H1 (cell line): ENCODE measurements around the gene NCEH1. TPM values are rescaled to one million over a fixed set of nuclear protein-coding genes. Genes with fewer than 3 reads are reported as not detected.

Experiments used
- CTCF ChIA-PET: fragments of 300-600 bp; sonication (Branson Sonifier 250); formaldehyde crosslinking; loops from one replicate; lab custom pipeline; 2021; ENCODE audit not compliant: partially characterized antibody; lab: Charles Lee
- POLR2A ChIA-PET: fragments of 300-600 bp; sonication (Branson Sonifier 250); formaldehyde crosslinking; loops from one replicate; lab custom pipeline; 2021; ENCODE audit warnings: inconsistent platforms; ENCODE audit not compliant: partially characterized antibody; lab: Charles Lee
- DNase-seq, 2 experiments: peaks; one replicate each; pipeline versions ENCODE4 v3.0.0 to v3.0.0-alpha.2; 2010 to 2022; ENCODE audit warnings: low spot score in 2 of 2, low read depth in 1 of 2, mixed read lengths in 1 of 2
- FAIRE-seq: peaks from 2 replicates; lab custom pipeline; 2011; peaks lifted over from hg19 to GRCh38; lab: Jason Lieb, UNC
- H2AFZ ChIP-seq: 2 replicates; pipeline ENCODE4 v1.8.1; 2012; ENCODE audit warnings: low read length, inconsistent platforms
- H2AK5ac ChIP-seq: 2 replicates; pipeline ENCODE4 v1.6.1; 2013; ENCODE audit warnings: low read depth, low read length
- H2BK120ac ChIP-seq: replicated peaks from 2 replicates; pipeline ENCODE3; 2013; ENCODE audit warnings: low read depth, low read length, inconsistent platforms
- H2BK12ac ChIP-seq: 2 replicates; pipeline ENCODE4 v1.6.1; 2013; ENCODE audit warnings: low read depth, low read length
- H2BK15ac ChIP-seq: 2 replicates; pipeline ENCODE4 v1.6.1; 2013; ENCODE audit warnings: low read length
- H2BK20ac ChIP-seq: 2 replicates; pipeline ENCODE4 v1.6.1; 2013; ENCODE audit warnings: low read length
- H2BK5ac ChIP-seq: 2 replicates; pipeline ENCODE4 v1.6.1; 2013; ENCODE audit warnings: low read depth, low read length
- H3K14ac ChIP-seq: 2 replicates; pipeline ENCODE4 v1.6.1; 2013; ENCODE audit warnings: inconsistent platforms; ENCODE audit not compliant: insufficient read length
- H3K18ac ChIP-seq: 2 replicates; pipeline ENCODE4 v1.6.1; 2013; ENCODE audit warnings: low read length; ENCODE audit errors: extremely low read depth
- H3K23ac ChIP-seq: 2 replicates; pipeline ENCODE4 v1.6.1; 2013; ENCODE audit warnings: inconsistent platforms; ENCODE audit not compliant: insufficient read length
- H3K23me2 ChIP-seq: 2 replicates; pipeline ENCODE4 v1.6.1; 2013; ENCODE audit warnings: low read depth, low read length
- H3K27ac ChIP-seq: 2 replicates; pipeline ENCODE4 v1.6.1; 2011; ENCODE audit warnings: low read depth, low read length, inconsistent platforms
- H3K27me3 ChIP-seq, 4 experiments: replicated peaks in 1 of 4; 1 replicate in 1 of 4; 2 replicates in 3 of 4; pipeline versions ENCODE4 v1.6.1 to v1.8.1; 2011 to 2013; ENCODE audit warnings: low read length in 3 of 4, mild to moderate bottlenecking in 3 of 4, inconsistent platforms in 2 of 4, mixed read lengths in 2 of 4, moderate library complexity in 1 of 4; ENCODE audit not compliant: control insufficient read depth in 3 of 4, insufficient read depth in 3 of 4; ENCODE audit errors: extremely low read depth in 1 of 4
- H3K36me3 ChIP-seq, 4 experiments: 2 replicates each; pipeline versions ENCODE4 v1.6.1 to v1.8.1; 2011 to 2013; ENCODE audit warnings: mild to moderate bottlenecking in 4 of 4, low read length in 3 of 4, moderate library complexity in 2 of 4, control low read depth in 1 of 4, inconsistent platforms in 1 of 4; ENCODE audit not compliant: insufficient read depth in 4 of 4, control insufficient read depth in 2 of 4
- H3K4ac ChIP-seq: replicated peaks from 2 replicates; pipeline ENCODE3; 2013; ENCODE audit warnings: low read length, low read depth, mixed read lengths, inconsistent platforms; ENCODE audit not compliant: insufficient read length
- H3K4me1 ChIP-seq, 4 experiments: replicated peaks in 1 of 4; 1 replicate in 1 of 4; 2 replicates in 3 of 4; pipeline versions ENCODE4 v1.6.1 to v1.8.1; 2011 to 2013; ENCODE audit warnings: low read length in 3 of 4, inconsistent platforms in 2 of 4, mixed read lengths in 1 of 4; ENCODE audit not compliant: insufficient read depth in 4 of 4, control insufficient read depth in 3 of 4
- H3K4me2 ChIP-seq, 2 experiments: 2 replicates each; pipeline versions ENCODE4 v1.6.1 to v1.8.1; 2011 to 2013; ENCODE audit warnings: low read depth in 2 of 2, low read length in 2 of 2, control low read depth in 1 of 2, inconsistent platforms in 1 of 2, mild to moderate bottlenecking in 1 of 2; ENCODE audit not compliant: insufficient read depth in 1 of 2
- H3K4me3 ChIP-seq, 4 experiments: fragments of 200-600, 300-600 bp in 1 of 4; sonication (generic), shearing (Covaris generic), sonication (Bioruptor Twin) in 1 of 4; 2 replicates each; pipeline versions ENCODE4 v1.5.1 to v1.8.1; 2011 to 2016; ENCODE audit warnings: low read length in 4 of 4, low read depth in 3 of 4, control low read depth in 2 of 4, inconsistent platforms in 2 of 4, mild to moderate bottlenecking in 2 of 4, mixed read lengths in 1 of 4, moderate library complexity in 1 of 4; ENCODE audit not compliant: insufficient read depth in 2 of 4; ENCODE audit errors: extremely low read depth in 1 of 4
- H3K56ac ChIP-seq: replicated peaks from 2 replicates; pipeline ENCODE3; 2013; ENCODE audit warnings: low read depth, mild to moderate bottlenecking, mixed read lengths, low read length, inconsistent platforms; ENCODE audit not compliant: insufficient read length
- H3K79me1 ChIP-seq: 2 replicates; pipeline ENCODE4 v1.6.1; 2013; ENCODE audit warnings: low read depth, low read length, control low read depth
- H3K79me2 ChIP-seq, 2 experiments: 2 replicates each; pipeline versions ENCODE4 v1.6.1 to v1.8.1; 2012 to 2013; ENCODE audit warnings: low read length in 2 of 2, mild to moderate bottlenecking in 2 of 2, inconsistent platforms in 1 of 2; ENCODE audit not compliant: insufficient read depth in 2 of 2, control insufficient read depth in 1 of 2
- H3K9ac ChIP-seq, 4 experiments: replicated peaks in 1 of 4; 1 replicate in 1 of 4; 2 replicates in 3 of 4; pipeline versions ENCODE4 v1.6.1 to v1.8.1; 2011 to 2013; ENCODE audit warnings: low read depth in 3 of 4, low read length in 3 of 4, control low read depth in 2 of 4, mild to moderate bottlenecking in 2 of 4, moderate library complexity in 2 of 4, inconsistent platforms in 1 of 4; ENCODE audit errors: extremely low read depth in 1 of 4
- H3K9me3 ChIP-seq, 2 experiments: 2 replicates each; pipeline versions ENCODE4 v1.6.1 to v1.8.1; 2012 to 2013; ENCODE audit warnings: mild to moderate bottlenecking in 2 of 2, moderate library complexity in 2 of 2, control low read depth in 1 of 2, inconsistent platforms in 1 of 2, low read depth in 1 of 2, low read length in 1 of 2, mixed read lengths in 1 of 2; ENCODE audit not compliant: insufficient read depth in 2 of 2
- H4K20me1 ChIP-seq, 2 experiments: replicated peaks in 1 of 2; 2 replicates each; pipeline versions ENCODE3 to v1.8.1; 2011 to 2013; ENCODE audit warnings: inconsistent platforms in 2 of 2, low read length in 2 of 2, mild to moderate bottlenecking in 1 of 2; ENCODE audit not compliant: insufficient read depth in 2 of 2, control insufficient read depth in 1 of 2
- H4K5ac ChIP-seq: 2 replicates; pipeline ENCODE4 v1.6.1; 2013; ENCODE audit warnings: low read length, low read depth, mixed read lengths, inconsistent platforms; ENCODE audit not compliant: insufficient read length
- H4K8ac ChIP-seq: 2 replicates; pipeline ENCODE4 v1.8.0; 2013; ENCODE audit warnings: mild to moderate bottlenecking, moderate library complexity, low read length, inconsistent platforms; ENCODE audit not compliant: insufficient read depth; ENCODE audit errors: extremely low read depth
- H4K91ac ChIP-seq: replicated peaks from 2 replicates; pipeline ENCODE3; 2013; ENCODE audit warnings: low read length, mixed read lengths, inconsistent platforms; ENCODE audit not compliant: insufficient read length
- CHD1 ChIP-seq: IDR thresholded peaks from 2 replicates; pipeline ENCODE4 v1.6.1; 2012; ENCODE audit warnings: low read depth, low read length, improper control_type of control experiment
- JUN ChIP-seq: IDR thresholded peaks from 2 replicates; pipeline ENCODE4 v1.6.1; 2011; ENCODE audit warnings: low read depth, mild to moderate bottlenecking, improper control_type of control experiment, low read length
- POLR2A ChIP-seq, 2 experiments: IDR thresholded peaks; 1 replicate in 1 of 2; 2 replicates in 1 of 2; pipeline ENCODE4 v1.6.1; 2011; ENCODE audit warnings: low read depth in 2 of 2, low read length in 2 of 2, mild to moderate bottlenecking in 2 of 2; ENCODE audit errors: control extremely low read depth in 1 of 2
- RBBP5 ChIP-seq: IDR thresholded peaks from 2 replicates; pipeline ENCODE4 v1.7.1; 2012; ENCODE audit warnings: low read depth, mild to moderate bottlenecking, inconsistent platforms, low read length, moderate library complexity, borderline replicate concordance
- SIN3A ChIP-seq, 2 experiments: IDR thresholded peaks in 1 of 2; conservative IDR thresholded peaks in 1 of 2; 2 replicates each; pipeline ENCODE4 v1.6.1; 2011 to 2012; ENCODE audit warnings: low read length in 2 of 2, improper control_type of control experiment in 1 of 2, low read depth in 1 of 2, mild to moderate bottlenecking in 1 of 2
- WGBS, 2 experiments: shearing (Covaris generic) in 1 of 2; methylation state at CpG; one replicate each; pipeline versions ENCODE4 v1.1.6 to v1.1.7; 2013 to 2015; ENCODE audit warnings: low lambda C conversion rate in 2 of 2, mixed read lengths in 2 of 2, inconsistent platforms in 1 of 2, low coverage in 1 of 2, missing lambda C conversion rate in 1 of 2; ENCODE audit not compliant: insufficient replicate concordance in 2 of 2, insufficient coverage in 1 of 2, insufficient read length in 1 of 2; ENCODE audit errors: extremely low coverage in 1 of 2, missing lambda C conversion rate in 1 of 2; 5-methylcytosine and 5-hydroxymethylcytosine counted together
- polyA plus RNA-seq, 7 experiments: library from polyadenylated mRNA; depleted of rRNA in 3 of 7; stranded (reverse) in 5 of 7; unstranded in 2 of 7; fragments of >200 nt in 5 of 7; fragments of 200-250 nt in 2 of 7; gene quantifications; 1 replicate in 5 of 7; 2 replicates in 1 of 7; 4 replicates in 1 of 7; pipeline versions ENCODE4 v1.2.1 to v1.2.3, GENCODE V29; 2011 to 2013; ENCODE audit warnings: missing spikeins in 2 of 7, mixed read lengths in 2 of 7
- total RNA-seq: library from RNA; stranded (reverse); fragmentation: NEBNext Ultra II Directional; extraction: Animal tissue kit (Norgen Biotek cat#: 25700); gene quantifications from 2 replicates; pipeline ENCODE4 v1.2.1, GENCODE V29; 2021
- TF ChIP-seq, protein P1 (sequence below): IDR thresholded peaks from 2 replicates; pipeline ENCODE4 v1.6.1; 2011; ENCODE audit warnings: low read depth, mild to moderate bottlenecking, low read length; ENCODE audit not compliant: insufficient read depth

Gene NCEH1
- total and polyA plus RNA-seq, 2 of the 8 experiments (the other 6 are each of a cell fraction or from before 2014, with no cell fraction given) = 2.2 to 6.4 TPM

DNA sequence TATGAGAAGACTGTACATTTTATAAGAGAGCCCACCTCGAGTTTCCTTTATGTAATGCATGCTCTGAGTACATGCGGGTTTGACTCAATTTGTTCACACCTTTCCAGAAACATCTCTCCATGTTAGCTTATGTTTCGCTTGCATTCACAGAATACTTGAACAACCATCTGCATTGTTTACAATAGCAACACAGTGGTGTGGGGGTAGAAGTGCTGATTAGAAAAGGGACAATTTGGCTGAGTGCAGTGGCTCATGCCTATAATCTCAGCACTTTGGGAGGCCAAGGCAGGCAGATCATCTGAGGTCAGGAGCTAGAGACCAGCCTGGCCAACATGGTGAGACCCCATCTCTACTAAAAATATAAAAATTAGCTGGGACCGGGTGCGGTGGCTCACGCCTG lies 60.9 kb downstream of the NCEH1 start:
- Histone ChIP-seq H2BK120ac (no peak overlapping the region), H3K9me3 (no peaks in the 10 kb centered on the region), H2BK15ac (no peak overlapping the region), H2BK20ac (no peak overlapping the region), H2BK5ac (no peak overlapping the region), H3K23ac (no peak overlapping the region), H3K23me2 (no peaks in the 10 kb centered on the region), H3K79me2 (no peaks in the 10 kb centered on the region), H2BK12ac (no peak overlapping the region), H3K4ac (no peak overlapping the region), H2AFZ (no peak overlapping the region), H3K18ac (no peak overlapping the region), H3K14ac (no peak overlapping the region), H3K56ac (no peak overlapping the region), H3K27ac (no peak overlapping the region), H3K4me2 (no peak overlapping the region), H4K20me1 (no peaks in the 10 kb centered on the region), H3K79me1 (no peaks in the 10 kb centered on the region), H3K9ac (no peak overlapping the region), H3K27me3 (no peaks in the 10 kb centered on the region), H4K5ac (no peak overlapping the region), H3K36me3 (no peaks in the 10 kb centered on the region), H4K8ac (no peak overlapping the region), H3K4me3 (no peak overlapping the region), H2AK5ac (no peak overlapping the region), H3K4me1 (peaks cover 0 to 2% (median 2%) of the 10 kb centered on the region in 4 experiments; a peak in 2 of 7 replicates), H4K91ac (no peak overlapping the region)
- DNase-seq (no peak), FAIRE-seq (no peak)
- CTCF ChIA-PET = interaction anchor here (0.8 to 3.9 kb wide), 10 partner anchors 9 to 189 kb away, joined by 3 to 25 read pairs (median 5); no protein-coding TSS in a partner anchor
- 91% methylated on average over 6 of the region's 6 CpGs; no CpG with 5 or more reads in 1 of the 2 experiments for WGBS, 2 experiments
- POLR2A ChIA-PET = interaction anchor here (0.7 kb wide), 1 partner anchor 10 kb away, joined by 3 read pairs; no protein-coding TSS in a partner anchor
- TF ChIP-seq RBBP5 (no peak), CHD1 (no peak), JUN (no peak), POLR2A (IDR thresholded peaks at IDR 0.05; ENCODE audit: control extremely low read depth in 1 of 2, low read depth in 2 of 2, low read length in 2 of 2) (no peak), SIN3A (conservative IDR thresholded peaks at IDR 0.05 in 1 of 2, IDR thresholded peaks at IDR 0.05 in 1 of 2; ENCODE audit: low read depth in 1 of 2, low read length in 2 of 2) (no peak)
- TF ChIP-seq, protein P1, sequence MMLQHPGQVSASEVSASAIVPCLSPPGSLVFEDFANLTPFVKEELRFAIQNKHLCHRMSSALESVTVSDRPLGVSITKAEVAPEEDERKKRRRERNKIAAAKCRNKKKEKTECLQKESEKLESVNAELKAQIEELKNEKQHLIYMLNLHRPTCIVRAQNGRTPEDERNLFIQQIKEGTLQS = no peak
